Tibial artery (tissue), 4 donors: Measurements from ENCODE around the gene PAX5.

Source experiments
- DNase-seq, 2 donors: peaks; one replicate each; pipeline ENCODE4 v3.0.0-alpha.2; 2019
- H3K27ac ChIP-seq, 2 donors: fragments of 200-600 bp; sonication (generic) in 1 of 2; 1 replicate in 1 of 2; 2 replicates in 1 of 2; pipeline ENCODE4 v1.5.1; 2018 to 2019; ENCODE audit warnings: mild to moderate bottlenecking in 1 of 2
- H3K27me3 ChIP-seq, 2 donors: fragments of 200-600 bp; sonication (generic) in 1 of 2; one replicate each; pipeline versions ENCODE4 v1.5.1 to v1.6.0; 2016 to 2019
- H3K36me3 ChIP-seq, 3 donors: fragments of 200-600 bp; sonication (generic) in 2 of 3; one replicate each; pipeline ENCODE4 v1.5.1; 2016 to 2019; ENCODE audit warnings: mild to moderate bottlenecking in 2 of 3
- H3K4me1 ChIP-seq, 4 donors: fragments of 200-600 bp; sonication (generic) in 2 of 4; 1 replicate in 3 of 4; 2 replicates in 1 of 4; pipeline ENCODE4 v1.5.1; 2016 to 2019
- H3K4me3 ChIP-seq, 2 donors: fragments of 200-600 bp; sonication (generic) in 1 of 2; 1 replicate in 1 of 2; 2 replicates in 1 of 2; pipeline ENCODE4 v1.5.1; 2018 to 2019; ENCODE audit warnings: mild to moderate bottlenecking in 2 of 2
- H3K9me3 ChIP-seq, 3 donors: fragments of 200-600 bp; sonication (generic) in 1 of 3; one replicate each; pipeline ENCODE4 v1.5.1; 2016 to 2019
- intact Hi-C: fragments of 100-400 bp; cut with DNase I; formaldehyde crosslinking; loops from one replicate; pipeline ENCODE4 v1.15.0; 2023; ENCODE audit warnings: low total_unique reads
- TF ChIP-seq, protein P1 (sequence below), 2 experiments: fragments of 200-600 bp in 1 of 2; fragments of 450-650 bp in 1 of 2; IDR thresholded peaks; one replicate each; pipeline ENCODE4 v1.5.1; 2017 to 2019; ENCODE audit warnings: antibody characterized with exemption in 2 of 2, mild to moderate bottlenecking in 1 of 2, moderate library complexity in 1 of 2

PAX5 gene

DNA sequence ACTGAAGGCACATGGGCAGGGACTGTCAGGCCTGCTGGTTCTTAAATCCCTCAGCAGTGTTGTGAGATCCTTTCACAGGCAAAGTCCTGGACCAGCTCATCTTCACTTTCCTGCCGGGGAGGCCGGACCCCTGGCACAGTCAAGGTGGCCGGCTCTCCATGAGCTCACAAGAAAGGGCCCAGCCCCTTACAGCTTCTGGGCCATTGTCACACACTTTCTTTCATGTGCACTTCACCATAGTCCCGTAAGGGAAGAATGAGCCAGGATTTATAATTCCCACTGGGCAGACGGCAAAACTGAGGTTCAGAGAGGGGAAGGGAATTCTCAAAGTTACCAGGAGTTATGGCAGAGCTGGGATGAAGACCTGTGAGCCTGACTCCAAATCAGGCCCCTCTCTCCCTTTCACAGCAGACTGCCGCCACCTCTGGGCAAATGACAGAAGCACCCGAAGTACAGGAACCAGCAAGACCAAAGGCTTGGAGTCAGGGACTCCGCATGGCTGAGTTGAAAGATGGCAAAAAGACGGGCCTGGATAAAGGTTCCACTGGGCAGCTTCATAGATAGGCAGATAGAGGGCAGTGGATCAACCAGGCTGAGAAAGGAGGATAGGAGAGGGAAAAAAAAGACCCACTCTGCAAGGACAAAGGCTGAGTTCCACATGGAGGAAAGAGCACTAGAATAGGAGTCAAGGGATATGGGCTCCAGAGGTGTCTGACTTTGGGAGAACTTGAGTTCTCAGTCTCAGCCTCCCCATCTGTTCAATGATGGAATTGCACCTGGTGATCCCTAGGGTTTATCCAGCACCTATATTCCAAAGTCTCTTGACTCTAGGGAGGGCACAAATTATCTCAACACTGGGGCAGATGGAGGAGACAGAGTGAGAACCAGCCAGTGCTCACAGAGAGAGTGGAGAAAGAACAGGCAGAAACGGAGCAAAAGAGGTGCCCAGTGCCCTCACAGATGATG lies 128.7 kb downstream of the PAX5 start:
- intact Hi-C loops: no loop called here
- DNase-seq: no peak
- TF ChIP-seq, protein P1, sequence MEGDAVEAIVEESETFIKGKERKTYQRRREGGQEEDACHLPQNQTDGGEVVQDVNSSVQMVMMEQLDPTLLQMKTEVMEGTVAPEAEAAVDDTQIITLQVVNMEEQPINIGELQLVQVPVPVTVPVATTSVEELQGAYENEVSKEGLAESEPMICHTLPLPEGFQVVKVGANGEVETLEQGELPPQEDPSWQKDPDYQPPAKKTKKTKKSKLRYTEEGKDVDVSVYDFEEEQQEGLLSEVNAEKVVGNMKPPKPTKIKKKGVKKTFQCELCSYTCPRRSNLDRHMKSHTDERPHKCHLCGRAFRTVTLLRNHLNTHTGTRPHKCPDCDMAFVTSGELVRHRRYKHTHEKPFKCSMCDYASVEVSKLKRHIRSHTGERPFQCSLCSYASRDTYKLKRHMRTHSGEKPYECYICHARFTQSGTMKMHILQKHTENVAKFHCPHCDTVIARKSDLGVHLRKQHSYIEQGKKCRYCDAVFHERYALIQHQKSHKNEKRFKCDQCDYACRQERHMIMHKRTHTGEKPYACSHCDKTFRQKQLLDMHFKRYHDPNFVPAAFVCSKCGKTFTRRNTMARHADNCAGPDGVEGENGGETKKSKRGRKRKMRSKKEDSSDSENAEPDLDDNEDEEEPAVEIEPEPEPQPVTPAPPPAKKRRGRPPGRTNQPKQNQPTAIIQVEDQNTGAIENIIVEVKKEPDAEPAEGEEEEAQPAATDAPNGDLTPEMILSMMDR (IDR thresholded peaks at IDR 0.05): no peak
- Histone ChIP-seq H3K4me3 (no peak overlapping the region), H3K27me3 (peaks cover 0 to 31% of the 10 kb centered on the region in 2 donors), H3K36me3 (no peaks in the 10 kb centered on the region), H3K9me3 (no peaks in the 10 kb centered on the region), H3K27ac (no peak overlapping the region), H3K4me1 (no peaks in the 10 kb centered on the region)

DNA sequence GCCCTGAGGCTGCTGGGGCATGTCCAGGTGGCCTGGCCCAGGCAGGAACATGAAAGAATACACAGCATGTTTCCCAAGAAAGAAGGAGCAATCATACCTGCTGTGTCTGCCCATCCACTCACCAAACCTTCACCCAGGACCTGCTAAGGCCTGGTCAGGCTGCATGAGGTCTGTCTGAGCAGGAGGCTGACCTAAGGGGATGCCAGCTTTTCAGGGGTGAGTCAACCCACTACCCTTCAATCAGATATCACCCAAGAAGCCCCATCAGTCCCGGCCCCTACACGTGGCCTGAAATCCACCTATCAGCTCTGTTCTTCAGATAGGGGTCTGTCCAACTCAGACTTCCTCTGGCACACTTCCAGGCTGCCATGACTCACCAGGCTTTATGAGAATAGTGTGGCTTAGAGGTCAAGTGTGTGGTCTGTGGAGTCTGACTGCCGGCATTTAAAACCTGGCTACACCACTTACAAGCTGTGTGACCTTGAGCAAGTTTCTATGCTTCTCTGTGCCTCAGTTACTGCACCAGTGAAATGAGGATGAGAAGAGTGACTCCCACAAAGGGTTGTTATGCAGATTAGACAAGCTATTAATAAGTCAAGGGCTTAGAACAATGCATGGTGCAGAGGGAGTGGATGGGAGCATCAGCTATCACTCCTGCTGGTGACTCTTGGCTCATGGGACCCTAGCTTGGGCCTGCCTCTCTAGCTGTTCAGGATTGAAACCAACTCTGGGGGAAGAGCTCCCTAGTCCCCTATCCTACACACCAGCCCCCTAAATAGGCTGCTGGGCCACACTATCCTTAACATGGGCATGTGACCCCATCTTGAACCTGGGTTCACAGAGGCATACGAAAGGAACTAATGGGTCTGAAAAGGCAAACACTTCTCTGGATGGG lies 130.3 kb downstream of the PAX5 start:
- H3K27me3 ChIP-seq: peaks cover 0 to 38% of the 10 kb centered on the region in 2 donors
- TF ChIP-seq, protein P1 (IDR thresholded peaks at IDR 0.05): no peak
- no peak for DNase-seq

DNA sequence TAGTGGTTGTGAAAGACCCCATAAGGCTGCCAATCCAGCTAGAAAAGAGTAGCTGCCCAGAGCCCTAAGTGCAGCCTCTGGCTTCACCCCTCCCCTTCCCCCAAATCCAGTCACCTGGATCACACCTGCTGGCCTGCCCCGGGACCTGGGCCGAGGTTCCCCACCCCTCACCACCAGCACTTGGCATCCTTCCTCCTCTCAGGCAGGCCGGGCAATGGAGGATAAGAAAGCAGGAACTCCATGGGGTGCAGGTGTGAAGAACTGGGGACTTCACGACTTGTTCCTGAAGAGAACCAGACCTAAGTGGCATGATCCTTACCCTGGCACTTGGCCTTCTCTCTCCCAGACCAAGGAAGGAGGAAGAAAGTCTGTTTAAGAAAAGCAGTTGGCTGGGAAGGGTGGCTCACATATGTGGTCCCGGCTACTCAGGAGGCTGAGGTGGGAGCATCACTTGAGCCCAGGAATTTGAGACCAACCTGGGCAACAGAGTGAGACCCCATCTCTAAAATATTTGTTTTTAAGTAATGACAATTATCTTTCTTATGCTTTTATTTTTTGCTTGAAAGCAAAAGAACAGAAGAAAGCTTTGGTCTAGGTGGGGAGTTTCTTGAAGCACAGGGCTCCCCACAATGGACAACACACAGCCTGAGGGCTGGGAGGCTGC lies 131.1 kb downstream of the PAX5 start:
- Histone ChIP-seq H3K9me3 (no peaks in the 10 kb centered on the region), H3K27ac (no peak overlapping the region), H3K27me3 (peaks cover 0 to 41% of the 10 kb centered on the region in 2 donors), H3K4me3 (no peak overlapping the region), H3K36me3 (no peaks in the 10 kb centered on the region), H3K4me1 (no peaks in the 10 kb centered on the region)
- DNase-seq: no peak
- TF ChIP-seq, protein P1 (IDR thresholded peaks at IDR 0.05): no peak
- intact Hi-C loops: no loop called here

More for the DNA sequence above, 130.3 kb downstream of the PAX5 start:
- Histone ChIP-seq H3K4me3 (no peak overlapping the region), H3K27ac (no peak overlapping the region), H3K36me3 (no peaks in the 10 kb centered on the region), H3K4me1 (no peaks in the 10 kb centered on the region), H3K9me3 (no peaks in the 10 kb centered on the region)
- intact Hi-C loops: no loop called here

DNA sequence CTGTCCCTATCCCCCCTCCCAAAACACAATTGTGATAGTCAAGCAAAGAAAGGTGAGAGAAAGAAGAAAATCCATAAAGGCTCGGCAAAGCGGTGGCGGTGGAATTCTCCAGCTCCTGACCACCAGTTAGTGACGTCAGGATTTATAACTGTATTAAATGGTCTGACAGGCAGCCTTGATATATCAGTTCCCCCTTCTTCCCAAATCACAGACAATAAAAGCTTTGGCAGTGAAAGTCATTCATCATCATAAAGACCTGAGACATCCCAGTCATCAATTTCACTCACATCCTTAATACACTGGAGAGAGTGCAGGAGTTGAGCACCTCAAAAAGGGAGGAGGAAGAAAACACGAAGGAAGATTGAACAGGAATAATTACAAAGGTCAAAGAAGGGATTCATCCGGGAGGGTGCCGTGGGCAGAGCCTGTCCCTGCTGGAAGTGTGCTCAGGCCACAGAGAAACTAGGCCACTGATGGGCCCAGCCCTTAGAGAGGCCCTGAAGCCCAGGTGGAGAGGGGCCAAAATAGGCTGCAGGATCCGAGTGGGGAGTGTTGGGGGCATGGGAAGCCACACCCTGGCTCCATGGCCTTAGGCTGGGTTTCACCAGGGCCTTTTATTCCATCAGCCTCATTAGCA lies 131.9 kb downstream of the PAX5 start:
- Histone ChIP-seq H3K36me3 (no peaks in the 10 kb centered on the region), H3K27ac (no peak overlapping the region), H3K27me3 (peaks cover 0 to 36% of the 10 kb centered on the region in 2 donors), H3K4me3 (no peak overlapping the region), H3K9me3 (no peaks in the 10 kb centered on the region), H3K4me1 (no peaks in the 10 kb centered on the region)
- no peak for DNase-seq
- TF ChIP-seq, protein P1 (IDR thresholded peaks at IDR 0.05): no peak
- intact Hi-C loops: no loop called here

DNA sequence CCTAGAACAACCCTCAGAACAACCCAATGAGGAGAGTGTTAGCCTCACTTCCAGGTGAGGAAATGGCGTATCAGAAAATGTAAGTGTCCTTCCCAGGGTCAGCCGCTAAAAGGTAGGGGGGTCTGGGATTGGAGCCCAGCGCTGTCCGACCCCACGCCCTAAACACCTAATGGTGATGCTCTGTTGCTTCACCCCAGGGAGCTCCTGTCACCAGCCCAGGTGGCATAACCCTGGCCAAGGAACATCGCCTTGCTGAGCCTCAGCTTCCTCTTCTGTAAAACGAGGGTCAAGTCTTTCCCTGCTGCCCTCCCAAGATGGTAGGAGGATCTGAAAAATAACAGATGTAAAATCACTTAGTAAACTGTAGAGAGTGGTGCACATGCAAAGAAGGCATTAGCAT lies 132.5 kb downstream of the PAX5 start:
- intact Hi-C loops: no loop called here
- peaks cover 0 to 35% of the 10 kb centered on the region in 2 donors for H3K27me3 ChIP-seq
- H3K4me1 ChIP-seq: no peaks in the 10 kb centered on the region
- DNase-seq: no peak
- no peak overlapping the region for H3K4me3 ChIP-seq
- H3K27ac ChIP-seq: no peak overlapping the region
- H3K36me3 ChIP-seq: no peaks in the 10 kb centered on the region
- TF ChIP-seq, protein P1 (IDR thresholded peaks at IDR 0.05): no peak
- H3K9me3 ChIP-seq: no peaks in the 10 kb centered on the region
